ENCODE results near the gene POLA2.
"Not testable (repeated sequence)": the region's sequence is repeated elsewhere in the genome, so short reads cannot be mapped to it uniquely, and the experiment has no call there.

POLA2 gene

GRCh38 chr11:65225279-65226102 is 36.3 kb upstream of the POLA2 start:
- H3K4me3 ChIP-seq (ENCODE audit: low read depth, low read length), result peak overlapping the region; percentile 49
- TF ChIP-seq CTCF (IDR thresholded peaks at IDR 0.05; ENCODE audit: insufficient read depth, low read depth, low read length, missing control alignments), result peak; percentile 61
- peak; percentile 68 for DNase-seq (ENCODE audit: low read depth)

DNA sequence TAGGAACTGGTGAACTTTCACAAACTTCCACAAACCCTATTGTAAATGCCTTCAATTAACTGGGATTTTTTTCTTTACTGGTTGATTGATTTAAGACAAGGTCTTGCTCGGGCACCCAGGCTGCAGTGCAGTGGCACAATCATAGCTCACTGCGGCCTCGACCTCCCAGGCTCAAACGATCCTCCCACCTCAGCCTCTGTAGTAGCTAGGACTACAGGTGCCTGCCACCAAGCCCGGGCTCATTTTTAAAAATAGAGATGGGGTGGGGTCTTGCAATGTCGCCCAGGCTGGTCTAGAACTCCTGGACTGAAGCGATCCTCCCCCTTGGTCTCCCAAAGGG is 35.7 kb upstream of the POLA2 start:
- no peak for DNase-seq (ENCODE audit: low read depth)
- no peak for TF ChIP-seq CTCF (IDR thresholded peaks at IDR 0.05; ENCODE audit: insufficient read depth, low read depth, low read length, missing control alignments)
- H3K4me3 ChIP-seq (ENCODE audit: low read depth, low read length), result peak overlapping the region; percentile 49

DNA sequence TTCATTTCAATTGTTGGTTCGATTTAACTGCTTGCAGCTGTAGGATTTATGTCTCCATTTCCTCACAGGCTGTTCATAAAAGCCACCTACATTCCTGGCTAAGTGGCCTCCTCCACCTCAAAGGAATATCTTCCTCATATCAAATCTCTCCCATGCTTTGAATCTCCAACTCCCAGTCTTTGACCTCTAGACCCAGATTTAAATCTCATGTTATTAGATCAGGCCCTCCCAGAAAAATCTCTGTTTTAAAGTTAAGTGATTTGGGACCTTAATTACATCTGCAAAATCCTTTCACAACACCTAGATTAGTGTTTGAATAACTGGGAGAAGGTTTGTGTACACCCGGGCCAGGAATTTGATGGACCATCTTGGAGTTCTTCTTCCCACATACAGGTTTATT is 33.9 kb upstream of the POLA2 start:
- H3K4me3 ChIP-seq (ENCODE audit: low read depth, low read length), result no peak overlapping the region
- TF ChIP-seq CTCF (IDR thresholded peaks at IDR 0.05; ENCODE audit: insufficient read depth, low read depth, low read length, missing control alignments), result no peak
- DNase-seq (ENCODE audit: low read depth), result no peak

- no peak for DNase-seq (ENCODE audit: low read depth)
- TF ChIP-seq CTCF (IDR thresholded peaks at IDR 0.05; ENCODE audit: insufficient read depth, low read depth, low read length, missing control alignments), result no peak
- no peak overlapping the region for H3K4me3 ChIP-seq (ENCODE audit: low read depth, low read length)
Measured at GRCh38 chr11:65236194-65237059, 25.3 kb upstream of the POLA2 start.

GRCh38 chr11:65238302-65238701 is 23.5 kb upstream of the POLA2 start:
- DNase-seq (ENCODE audit: low read depth); H3K4me3 ChIP-seq (ENCODE audit: low read depth, low read length): not testable (repeated sequence)

- no peak for TF ChIP-seq CTCF (IDR thresholded peaks at IDR 0.05; ENCODE audit: insufficient read depth, low read depth, low read length, missing control alignments)
- DNase-seq (ENCODE audit: low read depth), result no peak
Measured at GRCh38 chr11:65241134-65241533, 20.6 kb upstream of the POLA2 start.

DNA sequence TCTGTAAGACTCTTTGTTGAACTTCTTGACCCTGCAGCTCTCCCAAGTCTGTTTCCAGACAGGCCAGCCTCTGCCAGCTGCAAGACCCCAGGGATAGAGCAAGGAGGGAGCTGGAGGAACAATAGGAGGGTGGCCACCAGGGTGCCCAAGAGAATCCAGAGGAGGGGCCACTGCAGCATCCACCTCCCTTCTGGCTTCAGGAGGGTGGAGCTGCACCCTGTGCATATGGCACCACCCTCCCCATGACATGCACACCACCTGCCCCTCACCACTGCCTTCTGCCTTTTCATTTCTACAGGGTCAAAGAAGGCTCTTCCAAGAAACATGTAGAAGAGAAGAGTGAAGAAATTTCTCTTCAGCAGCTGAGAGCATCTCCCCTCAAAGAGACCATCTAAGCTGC is 20.1 kb upstream of the POLA2 start:
- no peak overlapping the region for H3K4me3 ChIP-seq (ENCODE audit: low read depth, low read length)
- no peak for TF ChIP-seq CTCF (IDR thresholded peaks at IDR 0.05; ENCODE audit: insufficient read depth, low read depth, low read length, missing control alignments)
- DNase-seq (ENCODE audit: low read depth), result no peak

More at GRCh38 chr11:65241134-65241533, 20.6 kb upstream of the POLA2 start:
- H3K4me3 ChIP-seq (ENCODE audit: low read depth, low read length), result no peak overlapping the region

Measured in GM12865 (cell line).